Activated CD4-positive, alpha-beta T cell treated with anti-CD3 and anti-CD28 coated beads for 24 hours (primary cell): Measurements from ENCODE around the gene IQGAP2.

ENCODE experiments used
- DNase-seq, 2 donors: peaks; one replicate each; pipeline ENCODE4 v3.0.0-alpha.2; 2020; ENCODE audit warnings: low read depth in 2 of 2

IQGAP2 gene

DNA sequence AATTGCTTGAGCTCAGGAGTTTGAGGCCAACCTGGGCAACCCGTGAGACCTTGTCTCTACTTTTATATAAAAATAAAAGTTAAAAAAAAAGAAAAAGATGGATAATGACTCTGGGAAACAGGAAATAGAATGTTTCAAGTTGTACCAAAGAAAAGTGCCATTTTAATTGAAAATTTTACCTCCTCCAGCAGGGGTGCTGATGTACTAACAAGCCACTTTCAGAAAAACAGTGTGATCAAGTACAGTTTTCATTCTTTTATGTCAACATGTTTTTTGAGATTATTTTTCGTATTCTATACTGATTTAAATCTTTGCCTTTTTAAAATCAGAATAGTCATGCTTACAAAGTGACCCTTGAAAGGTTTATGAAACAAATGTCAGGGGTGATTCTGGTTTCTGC, 343.6 kb downstream of the IQGAP2 start:
- no peak for DNase-seq

DNA sequence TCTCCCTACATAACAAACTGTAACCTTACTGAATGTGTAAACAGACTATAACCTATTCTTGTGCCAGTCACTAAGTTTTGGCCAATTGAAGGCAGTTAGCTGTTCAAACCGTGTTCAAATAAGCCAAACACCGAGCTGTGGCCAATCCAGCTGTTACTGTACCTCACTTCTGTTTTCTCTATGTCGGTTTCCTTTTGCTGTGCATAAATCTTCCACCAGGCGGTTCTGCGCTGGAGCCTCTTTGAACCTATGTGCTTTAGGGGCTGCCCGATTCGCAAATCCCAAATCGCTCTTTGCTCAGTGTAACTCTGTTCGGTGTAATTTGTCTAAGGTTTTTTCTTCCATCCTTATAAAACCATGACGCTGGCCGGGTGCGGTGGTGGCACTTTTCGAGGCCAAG, 344.6 kb downstream of the IQGAP2 start:
- DNase-seq = no peak

DNA sequence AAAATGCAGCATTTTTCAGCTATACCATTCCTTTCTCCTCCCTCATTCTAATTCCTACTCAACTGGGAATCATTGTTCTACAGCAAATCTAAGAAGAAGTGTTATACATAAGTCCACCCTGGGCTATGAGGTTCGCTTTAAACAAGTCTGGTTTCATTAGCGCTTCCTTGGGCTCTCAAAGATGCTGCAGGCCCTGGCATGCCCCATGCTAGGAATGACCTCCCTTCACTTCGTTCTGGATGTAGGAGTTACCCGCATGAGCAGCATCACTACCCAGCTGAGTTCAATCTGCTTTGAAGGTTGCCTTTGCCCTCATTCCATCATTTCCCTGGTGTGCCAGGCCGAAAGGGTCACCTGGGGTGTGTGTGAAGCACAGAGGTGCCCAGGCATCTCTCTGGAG, 348.2 kb downstream of the IQGAP2 start:
- no peak for DNase-seq

DNA sequence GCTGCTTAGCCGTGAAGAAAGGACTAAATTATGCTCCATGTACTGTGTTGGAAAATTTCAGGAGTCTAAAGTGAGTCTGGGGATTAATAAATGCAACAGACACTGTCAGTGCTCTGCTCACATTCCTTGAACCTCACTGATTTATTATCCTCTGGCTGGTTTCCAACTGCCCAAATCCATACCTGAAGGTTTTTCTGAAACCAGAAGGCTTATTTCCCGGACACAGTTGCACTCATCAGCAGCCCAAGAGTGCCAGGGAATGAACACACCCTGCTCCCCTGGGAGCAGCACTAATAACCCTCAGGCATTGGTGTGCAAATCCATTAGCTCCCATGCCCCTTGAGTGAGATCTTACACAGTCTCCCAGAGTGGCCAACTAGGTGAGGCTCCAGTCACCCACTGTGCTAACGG, 351.6 kb downstream of the IQGAP2 start:
- DNase-seq = no peak

DNA sequence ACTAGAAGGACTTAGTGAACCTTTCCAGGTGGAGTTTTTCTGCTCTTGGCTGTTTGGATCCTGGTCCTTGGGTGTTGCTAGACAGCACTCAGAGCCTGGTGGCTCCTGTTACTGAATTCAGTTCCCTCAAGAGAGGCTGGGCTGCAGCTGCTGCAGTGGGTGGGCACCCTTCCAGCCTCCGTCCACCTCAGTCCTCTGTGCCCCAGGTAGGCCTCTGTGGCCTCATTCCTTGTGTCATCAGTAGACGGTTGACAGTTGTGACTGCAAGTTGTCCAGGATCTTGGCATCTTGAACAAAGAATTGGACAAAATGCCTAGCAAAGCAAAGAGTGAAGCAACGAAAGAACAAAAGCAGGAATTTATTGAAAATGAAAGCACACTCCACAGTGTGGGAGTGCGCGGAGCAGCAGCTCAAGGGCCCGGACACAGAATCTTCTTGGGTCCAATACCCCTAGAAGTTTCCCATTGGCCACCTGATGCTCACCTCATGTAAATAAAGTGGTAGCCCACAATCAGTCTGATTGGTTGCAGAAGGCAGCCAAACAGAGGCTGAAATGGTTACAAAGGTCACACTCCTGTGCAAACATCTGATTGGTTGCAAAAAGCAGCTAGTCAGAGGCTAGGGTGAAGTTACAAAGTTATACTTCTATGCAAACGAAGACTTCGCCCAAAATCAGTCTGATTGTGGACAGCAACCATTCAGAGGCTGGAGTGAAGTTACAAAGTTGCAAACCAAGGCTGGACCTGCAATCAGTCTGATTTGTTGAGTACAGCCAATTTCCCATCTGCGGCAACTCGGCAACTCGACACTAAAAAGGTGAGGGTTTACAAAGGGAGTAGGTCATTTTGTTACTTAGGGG, 352.9 kb downstream of the IQGAP2 start:
- no peak for DNase-seq

DNA sequence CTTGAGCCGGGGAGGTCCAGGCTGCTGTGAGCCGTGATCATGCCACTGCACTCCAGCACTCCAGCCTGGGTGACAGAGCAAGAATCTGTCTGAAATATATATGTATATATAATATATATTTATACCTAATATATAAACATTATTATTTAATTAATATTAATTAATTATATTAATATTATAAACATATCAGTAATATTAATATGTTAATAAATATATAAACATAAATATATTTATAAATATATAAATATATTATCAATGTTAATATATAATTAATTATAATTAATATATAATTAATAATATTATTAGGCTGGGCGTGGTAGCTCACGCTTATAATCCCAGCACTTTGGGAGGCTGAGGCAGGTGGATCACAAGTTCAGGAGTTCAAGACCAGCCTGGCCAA, 354.0 kb downstream of the IQGAP2 start:
- no peak for DNase-seq
